CD4-positive, alpha-beta T cell treated with Interferon gamma for 1 hour (primary cell): ENCODE results near the gene XPNPEP3.

Experiments used
- DNase-seq: peaks from one replicate; pipeline ENCODE4 v3.0.0-alpha.2; 2020

The XPNPEP3 gene

GRCh38 chr22:40951795-40952605 lies 95.1 kb downstream of the XPNPEP3 start:
- no peak for DNase-seq

GRCh38 chr22:40953471-40953870 lies 96.5 kb downstream of the XPNPEP3 start:
- DNase-seq = no peak

GRCh38 chr22:40954113-40954512 lies 97.2 kb downstream of the XPNPEP3 start:
- no peak for DNase-seq

- DNase-seq = no peak
Measured at GRCh38 chr22:40955571-40955970, 98.6 kb downstream of the XPNPEP3 start.

- no peak for DNase-seq
Measured at GRCh38 chr22:40957601-40958000, 100.7 kb downstream of the XPNPEP3 start.

- no peak for DNase-seq
Measured at GRCh38 chr22:40958299-40958698, 101.4 kb downstream of the XPNPEP3 start.

GRCh38 chr22:40960145-40960544 lies 103.2 kb downstream of the XPNPEP3 start:
- DNase-seq = no peak

GRCh38 chr22:40965936-40966725 lies 109.2 kb downstream of the XPNPEP3 start:
- DNase-seq = no peak

- DNase-seq = peak; percentile 18
Measured at GRCh38 chr22:40966726-40967085, 109.8 kb downstream of the XPNPEP3 start.

- no peak for DNase-seq
Measured at GRCh38 chr22:40967111-40967760, 110.3 kb downstream of the XPNPEP3 start.

- no peak for DNase-seq
Measured at GRCh38 chr22:40972587-40972986, 115.6 kb downstream of the XPNPEP3 start.

GRCh38 chr22:40973144-40973543 lies 116.2 kb downstream of the XPNPEP3 start:
- DNase-seq = no peak

GRCh38 chr22:40975366-40975765 lies 118.4 kb downstream of the XPNPEP3 start:
- DNase-seq = no peak

- no peak for DNase-seq
Measured at GRCh38 chr22:40976866-40977700, 120.1 kb downstream of the XPNPEP3 start.

- DNase-seq = no peak
Measured at GRCh38 chr22:40979198-40979597, 122.2 kb downstream of the XPNPEP3 start.

- no peak for DNase-seq
Measured at GRCh38 chr22:40979871-40980270, 122.9 kb downstream of the XPNPEP3 start.
